HG03159 (cell line): ENCODE data around the gene CHST9.
"Not testable (repeated sequence)": the region's sequence is repeated elsewhere in the genome, so short reads cannot be mapped to it uniquely, and the experiment has no call there.

ENCODE experiments used
- ATAC-seq: cut with Tn5 transposase; IDR thresholded peaks from one replicate; pipeline ENCODE4 v1.9.1; 2021; ENCODE audit warnings: mild to moderate bottlenecking, moderate library complexity; ENCODE audit not compliant: unreplicated experiment

Gene CHST9

DNA sequence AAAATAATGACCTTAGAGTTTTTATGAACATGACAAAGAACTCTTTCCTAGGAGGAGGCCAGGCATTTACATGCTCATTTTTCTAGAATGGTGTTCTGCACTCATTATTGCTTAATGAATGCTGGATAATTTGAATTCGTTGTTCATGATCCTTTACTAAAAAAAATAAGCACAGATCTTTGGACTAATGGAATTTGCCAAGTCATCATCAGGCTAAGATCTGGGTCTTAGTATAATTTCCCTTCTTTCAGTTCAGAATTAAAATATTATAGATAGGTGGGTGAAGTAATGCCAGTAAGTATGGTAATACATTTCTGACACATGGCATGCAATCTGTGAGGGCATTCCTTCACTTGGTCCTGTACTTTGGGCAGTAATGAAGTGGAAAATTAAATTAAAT lies 175.8 kb downstream of the CHST9 start:
- ATAC-seq = no peak

DNA sequence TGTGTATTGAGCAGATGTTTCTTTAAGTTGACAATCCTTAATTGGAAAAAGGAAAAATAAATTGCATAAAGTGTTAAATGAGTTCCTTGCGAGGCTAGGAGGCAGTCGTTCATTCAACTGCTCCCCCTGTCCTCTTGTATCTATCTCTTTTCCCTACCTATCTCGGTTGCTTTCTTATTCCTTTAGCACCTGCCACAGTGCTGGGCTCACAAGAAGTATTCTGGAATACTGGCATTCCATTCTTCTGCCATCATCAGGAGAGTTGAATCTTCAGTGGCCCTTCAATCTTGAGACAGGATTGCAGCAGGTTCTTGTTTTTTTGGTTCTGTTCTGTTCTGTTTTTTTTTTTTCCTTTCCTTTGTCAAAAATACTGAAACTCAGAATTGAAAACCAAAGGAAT lies 176.5 kb downstream of the CHST9 start:
- no peak for ATAC-seq

DNA sequence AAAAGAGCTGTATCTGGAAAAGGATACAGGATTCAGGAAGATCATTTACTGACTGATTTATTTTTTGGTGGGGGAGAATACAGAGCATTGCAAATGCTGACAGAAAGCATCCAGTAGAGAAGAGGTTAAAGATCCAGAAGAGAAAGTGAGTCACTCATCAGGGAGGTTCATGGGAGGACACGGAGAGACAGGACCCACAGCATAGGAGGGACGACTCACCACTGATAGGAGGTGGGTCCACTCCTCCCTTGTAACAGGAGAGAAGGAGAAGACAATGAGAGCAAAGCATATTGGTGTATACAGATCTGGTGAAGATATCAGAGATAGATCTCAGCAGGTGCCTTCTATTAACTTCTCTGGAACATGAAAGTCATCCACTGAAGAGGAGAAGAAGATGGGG lies 177.2 kb downstream of the CHST9 start:
- no peak for ATAC-seq

DNA sequence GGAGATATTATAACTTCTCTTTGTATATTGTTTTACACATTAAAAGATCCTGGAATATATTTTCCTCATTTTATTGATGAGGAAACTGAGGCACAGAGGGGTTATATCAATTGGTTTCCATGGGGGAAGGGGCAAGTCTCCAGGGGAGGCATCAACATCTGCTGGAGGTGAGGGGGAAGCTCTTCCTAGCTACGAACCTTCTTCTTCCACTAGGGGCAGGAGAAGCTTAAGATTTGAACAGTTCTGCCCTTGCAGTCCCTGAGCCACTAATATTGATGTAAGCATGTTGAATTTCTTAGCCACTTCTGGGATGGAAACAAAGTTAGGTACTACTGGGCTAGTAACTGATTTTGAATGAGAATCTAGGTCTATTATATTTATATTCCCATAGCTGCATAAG lies 179.5 kb downstream of the CHST9 start:
- ATAC-seq = peak; percentile 70

GRCh38 chr18:27004056-27004829 lies 180.9 kb downstream of the CHST9 start:
- ATAC-seq = no peak

GRCh38 chr18:26999797-27000196 lies 185.3 kb downstream of the CHST9 start:
- no peak for ATAC-seq

DNA sequence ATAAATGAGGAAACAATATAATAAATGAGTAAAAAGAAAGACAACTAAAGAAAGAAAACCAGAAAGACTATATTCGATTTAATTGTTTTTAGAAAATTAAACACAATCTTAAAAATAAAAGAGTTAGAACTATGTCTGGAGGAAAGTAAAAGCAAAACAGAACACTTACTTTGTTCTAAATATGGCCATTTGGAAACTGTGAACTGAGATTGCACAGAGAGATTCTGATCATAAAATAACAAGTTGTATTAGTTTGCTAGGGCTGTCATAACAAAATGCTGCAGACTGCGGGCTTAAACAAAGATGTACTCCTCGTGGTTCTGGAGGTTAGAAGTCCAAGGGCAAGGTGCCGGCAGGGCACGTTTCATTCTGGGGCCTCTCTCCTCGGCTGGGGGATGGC lies 191.5 kb downstream of the CHST9 start:
- peak; percentile 54 for ATAC-seq

DNA sequence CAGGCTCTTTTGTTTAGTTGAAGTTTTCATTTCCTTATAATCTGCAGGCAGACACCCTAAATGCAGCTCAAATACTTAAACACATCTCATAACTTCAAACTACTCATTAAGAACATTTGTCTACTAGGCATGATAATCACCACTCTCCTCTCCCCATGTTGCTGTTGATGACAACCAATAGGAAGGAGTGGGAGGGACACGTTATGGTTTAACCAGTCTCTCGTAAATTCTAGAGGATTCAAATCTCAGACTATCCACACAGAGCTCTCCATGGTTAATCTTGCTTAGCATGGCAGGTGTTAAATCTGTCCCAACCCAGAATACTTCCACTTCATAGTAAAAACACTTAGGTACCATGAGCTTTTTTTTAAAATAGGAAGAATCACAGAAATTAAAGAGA lies 192.2 kb downstream of the CHST9 start:
- no peak for ATAC-seq

DNA sequence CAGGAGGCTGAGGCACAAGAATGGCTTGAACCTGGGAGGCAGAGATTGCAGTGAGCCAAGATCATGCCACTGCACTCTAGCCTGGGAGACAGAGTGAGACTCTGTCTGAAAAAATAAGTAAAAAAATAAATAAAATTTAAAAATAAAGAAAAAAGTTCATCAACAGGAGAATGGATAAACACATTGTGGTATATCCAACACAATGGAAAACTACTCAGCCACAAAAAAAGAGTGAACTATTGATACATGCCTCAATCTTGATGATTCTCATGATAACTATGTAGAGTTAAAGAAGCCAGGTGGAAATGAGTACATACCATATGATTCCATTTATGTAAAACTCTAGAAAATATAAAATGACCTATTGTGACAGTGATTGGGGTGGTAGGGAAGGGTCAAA lies 195.3 kb downstream of the CHST9 start:
- no peak for ATAC-seq

DNA sequence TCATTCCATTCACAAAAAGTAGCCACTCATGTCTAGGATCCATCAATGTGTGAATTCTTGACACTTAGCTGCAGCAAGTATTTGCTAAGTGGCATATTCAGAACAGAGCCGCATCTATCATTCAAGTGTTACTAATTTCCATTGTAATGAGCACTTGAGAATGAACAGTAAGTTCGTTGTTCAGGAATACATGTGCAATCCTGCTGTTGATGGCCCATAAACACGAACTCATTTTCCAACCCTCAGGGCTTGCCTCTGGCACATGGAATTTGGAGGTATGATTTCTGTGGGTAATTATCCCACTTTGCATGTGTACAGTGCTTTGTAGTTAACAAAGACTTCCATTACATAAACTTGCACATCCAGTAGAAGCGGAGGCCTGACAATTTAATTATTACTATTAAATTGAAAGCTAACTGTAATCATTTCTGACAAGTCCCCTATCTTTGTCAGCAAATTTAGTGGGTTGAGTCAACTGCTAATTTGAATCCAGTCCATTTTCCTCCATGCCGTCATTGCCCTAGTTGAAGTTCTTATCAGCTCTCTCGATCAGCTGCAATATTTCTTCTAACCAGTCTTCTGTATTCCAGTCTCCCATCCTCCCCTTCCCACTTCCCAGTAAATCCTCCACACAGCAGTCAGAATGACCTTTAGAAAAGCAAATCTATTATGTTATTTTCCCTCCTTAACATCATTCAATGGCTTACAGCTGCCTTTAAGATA lies 203.6 kb downstream of the CHST9 start:
- ATAC-seq = no peak

- peak; percentile 99 for ATAC-seq
Measured at GRCh38 chr18:26978812-26979341, 206.2 kb downstream of the CHST9 start.

DNA sequence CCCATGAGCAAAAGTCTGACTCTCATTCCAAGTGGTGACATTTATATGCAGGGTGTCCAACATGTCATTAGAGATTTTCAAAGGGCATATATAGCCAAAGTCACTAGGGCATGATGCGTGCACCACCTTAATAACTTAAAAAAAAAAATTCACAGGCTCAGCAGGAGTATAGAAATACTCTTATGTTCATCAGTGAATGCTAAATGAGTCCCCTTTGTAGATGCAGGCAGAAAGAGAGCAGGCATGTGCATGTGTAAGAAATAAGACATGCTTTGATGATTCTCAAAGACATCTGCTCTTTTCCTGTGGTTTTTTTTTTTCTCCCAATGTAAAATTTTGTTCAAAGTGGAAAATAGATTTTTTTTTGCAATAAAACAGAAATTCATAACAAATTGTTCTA lies 207.3 kb downstream of the CHST9 start:
- ATAC-seq = no peak

DNA sequence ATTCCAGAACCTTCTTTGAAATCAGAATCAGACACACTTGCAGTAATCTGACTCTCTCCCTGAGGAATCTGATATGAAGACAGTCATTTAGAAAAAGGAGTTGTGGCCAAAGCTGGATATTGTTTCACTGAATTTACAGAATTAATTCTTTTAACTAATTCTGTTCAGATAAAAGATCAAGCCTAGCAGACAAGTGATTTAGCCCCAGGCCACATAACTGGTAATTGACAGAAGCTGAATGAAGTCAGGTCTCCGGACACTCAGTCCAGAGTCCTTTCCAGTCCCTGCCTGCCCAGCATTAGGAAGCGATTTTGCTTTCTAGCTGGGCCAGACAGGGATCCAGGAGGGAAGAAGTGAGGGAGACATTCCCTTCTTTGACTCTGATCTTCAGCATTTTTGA lies 208.9 kb downstream of the CHST9 start:
- no peak for ATAC-seq

DNA sequence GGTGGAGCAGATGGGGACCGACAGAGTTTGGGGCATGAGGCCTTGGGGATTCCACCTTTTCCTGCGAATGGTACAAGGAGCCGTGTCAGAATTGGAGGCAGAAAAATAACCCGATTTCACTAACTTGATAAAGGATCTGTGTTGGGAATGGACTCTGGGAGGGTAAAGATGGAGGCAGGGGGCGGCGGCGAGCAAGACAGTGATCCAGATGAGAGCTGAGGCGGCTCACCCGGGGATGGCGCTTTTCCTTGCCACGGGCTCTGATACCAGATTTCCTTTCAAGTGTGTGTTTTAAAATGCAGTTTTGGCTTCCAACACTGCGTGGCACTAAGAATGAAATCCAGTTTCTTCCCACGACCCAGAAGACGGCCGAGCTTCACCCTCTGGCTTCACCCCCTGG lies 212.6 kb downstream of the CHST9 start:
- ATAC-seq = not testable (repeated sequence)

GRCh38 chr18:26971409-26971808 lies 213.7 kb downstream of the CHST9 start:
- no peak for ATAC-seq

DNA sequence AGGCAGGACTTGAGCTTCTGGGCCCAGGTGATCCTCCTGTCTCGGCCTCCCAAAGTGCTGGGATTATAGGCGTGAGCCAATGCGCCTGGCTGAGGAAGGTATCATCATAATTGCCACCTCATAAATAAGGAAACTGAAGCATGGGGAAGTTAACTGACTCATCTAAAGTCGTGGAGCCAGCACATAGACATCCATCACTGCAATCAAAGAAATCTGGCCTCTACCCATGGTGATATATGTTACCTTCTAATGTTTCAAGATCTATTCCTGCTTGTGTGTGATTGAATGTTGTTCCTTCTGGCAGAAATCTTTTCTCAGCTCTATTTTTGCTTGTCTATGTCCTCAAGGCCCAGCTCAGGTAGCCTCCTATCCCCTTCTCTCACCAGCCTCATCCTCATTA lies 214.5 kb downstream of the CHST9 start:
- no peak for ATAC-seq

- no peak for ATAC-seq
Measured at GRCh38 chr18:26965206-26965605, 219.9 kb downstream of the CHST9 start.

- ATAC-seq = no peak
Measured at GRCh38 chr18:26963292-26963691, 221.8 kb downstream of the CHST9 start.

- no peak for ATAC-seq
Measured at GRCh38 chr18:26961839-26962238, 223.3 kb downstream of the CHST9 start.

DNA sequence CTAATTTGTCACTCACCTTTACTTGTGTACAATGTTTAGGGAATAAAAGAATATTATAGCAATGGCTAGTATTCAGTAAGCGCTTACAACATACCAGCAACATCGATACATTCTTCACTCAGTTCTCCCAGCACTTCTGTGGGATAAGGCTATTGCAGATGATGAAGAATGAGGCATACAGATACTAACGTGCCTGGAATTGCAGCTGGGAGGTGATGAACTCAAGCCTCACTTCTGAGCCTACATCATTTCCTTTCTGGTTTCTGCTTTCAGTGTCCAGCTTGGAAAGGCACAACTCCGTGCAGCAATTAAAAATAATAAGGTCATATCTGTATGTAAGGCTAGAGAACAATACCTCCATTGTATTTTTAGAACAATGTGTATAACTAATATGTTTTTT lies 224.2 kb downstream of the CHST9 start:
- ATAC-seq = no peak

DNA sequence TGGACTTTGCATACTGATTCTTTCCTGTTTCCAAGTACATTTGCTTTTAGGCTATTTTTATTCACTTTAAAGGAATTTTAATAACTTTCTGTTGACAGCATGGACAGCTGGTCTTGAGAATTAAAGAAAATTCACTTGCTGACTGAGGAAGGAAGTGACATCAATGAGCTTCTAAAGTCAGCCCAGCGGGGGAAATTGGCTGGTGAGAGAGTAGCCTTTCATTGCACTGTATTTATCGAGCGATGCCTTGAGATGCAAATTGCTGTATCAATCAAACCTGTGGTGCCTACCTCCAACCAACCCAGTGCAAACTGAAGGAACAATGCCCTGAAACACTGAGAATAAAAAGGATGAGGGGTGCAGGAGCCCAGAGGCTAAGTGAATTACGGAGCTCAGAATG lies 228.2 kb downstream of the CHST9 start:
- ATAC-seq = no peak

- no peak for ATAC-seq
Measured at GRCh38 chr18:26948703-26949102, 236.4 kb downstream of the CHST9 start.
